Psoas muscle (tissue), 8 donors: ENCODE results near the gene ALG12. TPM values are rescaled to one million over a fixed set of nuclear protein-coding genes. Genes with fewer than 3 reads are reported as not detected.

ENCODE experiments used
- ATAC-seq, 4 donors: fragments of 200-7000 bp; cut with Tn5 transposase; one replicate each; pipeline ENCODE4 v1.9.1; 2020; ENCODE audit warnings: moderate library complexity in 3 of 4, mild to moderate bottlenecking in 2 of 4
- DNase-seq, 2 donors: peaks; one replicate each; pipeline ENCODE4 v3.0.0-alpha.2; 2020
- H3K27ac ChIP-seq: fragments of 200-600 bp; one replicate; pipeline ENCODE4 v1.8.0; 2022
- H3K27me3 ChIP-seq, 3 donors: fragments of 200-600 bp in 1 of 3; one replicate each; pipeline versions ENCODE4 v1.6.1 to v1.8.0; 2013 to 2022; ENCODE audit warnings: low read length in 2 of 3, mild to moderate bottlenecking in 2 of 3, moderate library complexity in 1 of 3; ENCODE audit not compliant: insufficient read depth in 3 of 3
- H3K36me3 ChIP-seq, 2 donors: fragments of 200-600 bp in 1 of 2; one replicate each; pipeline versions ENCODE4 v1.6.1 to v1.8.0; 2013 to 2022; ENCODE audit warnings: low read depth in 1 of 2, mild to moderate bottlenecking in 1 of 2, moderate library complexity in 1 of 2; ENCODE audit not compliant: insufficient read depth in 1 of 2
- H3K4me1 ChIP-seq: fragments of 200-600 bp; one replicate; pipeline ENCODE4 v1.8.0; 2022
- H3K4me3 ChIP-seq: fragments of 200-600 bp; one replicate; pipeline ENCODE4 v1.8.0; 2022; ENCODE audit warnings: mild to moderate bottlenecking
- H3K9me3 ChIP-seq: fragments of 200-600 bp; one replicate; pipeline ENCODE4 v1.8.0; 2022
- CTCF ChIP-seq: fragments of 200-600 bp; IDR thresholded peaks from one replicate; pipeline ENCODE4 v1.8.0; 2022; ENCODE audit warnings: antibody characterized with exemption
- WGBS, 3 donors: extraction: QIAGEN DNeasy Blood & Tissue Kit; methylation state at CpG; one replicate each; pipeline versions ENCODE4 v1.1.6 to v1.1.7; 2013; 5-methylcytosine and 5-hydroxymethylcytosine counted together
- intact Hi-C, 2 donors: fragments of 100-400 bp; cut with DNase I; formaldehyde crosslinking; loops; one replicate each; pipeline versions ENCODE4 v1.11.0 to v1.14.2; 2022
- polyA plus RNA-seq, 3 donors: library from polyadenylated mRNA; stranded (reverse); fragments of 200-250 nt; gene quantifications; one replicate each; pipeline ENCODE4 v1.2.3, GENCODE V29; 2013
- total RNA-seq, 4 donors: library from RNA; stranded (reverse); fragmentation: NEBNext Ultra II Directional in 2 of 4; extraction: Animal tissue kit (Norgen Biotek cat#: 25700) in 2 of 4; gene quantifications; one replicate each; pipeline versions ENCODE4 v1.2.1 to v1.2.4, GENCODE V29; 2021 to 2023
- donor health status: healthy with polysubstance abuse.
- donor health status: DM: no; HTN: no; CAD: no; lungs with moderate emphysema.
- donor health status: Bipolar disorder and iron deficiency.
- donor health status: healthy.
- donor health status: DM: yes; HTN: yes; CAD: no.
- donor health status: DM: no; HTN: no; CAD: no.
- donor health status: DM: no; HTN: no; CAD: no.
- donor health status: DM: yes; HTN: yes; CAD: no.

The ALG12 gene
- total and polyA plus RNA-seq, 7 donors, result 6.5 to 11.0 (median 8.2) TPM

GRCh38 chr22:49856766-49857618, 61.2 kb downstream of the ALG12 start:
- H3K27me3 ChIP-seq, result no peaks in the 10 kb centered on the region
- ATAC-seq (no peak), DNase-seq (no peak)
- H3K36me3 ChIP-seq, result no peaks in the 10 kb centered on the region
- intact Hi-C loops, result loop anchor here in 1 of 2 donors (10.0 kb wide), 1 partner anchor 58 kb away; the partner anchor contains the start of genes ALG12 and CRELD2
- no peak for TF ChIP-seq CTCF
- H3K4me1 ChIP-seq, result peaks cover 16% of the 10 kb centered on the region
- H3K27ac ChIP-seq, result no peak overlapping the region
- 83 to 86% (median 85%) methylated on average over 27 to 31 of the region's 31 CpGs for WGBS, 3 donors
- no peaks in the 10 kb centered on the region for H3K9me3 ChIP-seq
- no peak overlapping the region for H3K4me3 ChIP-seq

- no peaks in the 10 kb centered on the region for H3K27me3 ChIP-seq
- H3K27ac ChIP-seq, result no peak overlapping the region
- 82 to 84% (median 82%) methylated on average over 14 to 19 of the region's 23 CpGs for WGBS, 3 donors
- no peak for TF ChIP-seq CTCF
- no peaks in the 10 kb centered on the region for H3K36me3 ChIP-seq
- H3K9me3 ChIP-seq, result no peaks in the 10 kb centered on the region
- DNase-seq (no peak), ATAC-seq (no peak)
- no peak overlapping the region for H3K4me3 ChIP-seq
- H3K4me1 ChIP-seq, result peaks cover 16% of the 10 kb centered on the region
- intact Hi-C loops, result loop anchor here in 1 of 2 donors (10.0 kb wide), 1 partner anchor 58 kb away; the partner anchor contains the start of genes ALG12 and CRELD2
Observed at GRCh38 chr22:49856343-49856742, 61.9 kb downstream of the ALG12 start.

GRCh38 chr22:49855251-49855911, 62.9 kb downstream of the ALG12 start:
- WGBS, 3 donors, result 40 to 55% (median 46%) methylated on average over 9 of the region's 9 CpGs
- intact Hi-C loops, result loop anchor here (2.0 to 10.0 kb wide), 2 partner anchors 59 to 63 kb away; partner anchors contain the start of genes ALG12 (in 2 of the 2) and CRELD2 (in 2 of the 2)
- DNase-seq (no peak), ATAC-seq (no peak)
- Histone ChIP-seq H3K36me3 (no peaks in the 10 kb centered on the region), H3K27ac (no peak overlapping the region), H3K4me1 (peaks cover 16% of the 10 kb centered on the region), H3K9me3 (no peaks in the 10 kb centered on the region), H3K27me3 (peaks cover 0 to 3% (median under 1%) of the 10 kb centered on the region in 3 donors), H3K4me3 (peak overlapping the region; percentile 74)
- TF ChIP-seq CTCF, result no peak

GRCh38 chr22:49853981-49854831, 64.0 kb downstream of the ALG12 start:
- no peak for ATAC-seq
- 1 to 2% (median 1%) methylated on average over 42 to 101 of the region's 101 CpGs for WGBS, 3 donors

More at GRCh38 chr22:49853981-49854831, 64.0 kb downstream of the ALG12 start:
- peak in 1 of 2 donors; percentile 61 for DNase-seq
- Histone ChIP-seq H3K9me3 (no peaks in the 10 kb centered on the region), H3K4me1 (peaks cover 21% of the 10 kb centered on the region), H3K27ac (peak overlapping the region; percentile 20), H3K36me3 (no peaks in the 10 kb centered on the region), H3K27me3 (peaks cover 0 to 15% (median 9%) of the 10 kb centered on the region in 3 donors), H3K4me3 (peak overlapping the region; percentile 74)
- TF ChIP-seq CTCF, result no peak
- intact Hi-C loops, result loop anchor here (2.0 to 10.0 kb wide), 2 partner anchors 61 to 65 kb away; partner anchors contain the start of genes ALG12 (in 2 of the 2) and CRELD2 (in 2 of the 2)
